K562 (cell line): ENCODE measurements around the gene PAFAH1B1. TPM values are rescaled to one million over a fixed set of nuclear protein-coding genes. Genes with fewer than 3 reads are reported as not detected.

ENCODE experiments used
- CBX1 ChIP-seq: sonication (generic); IDR thresholded peaks from 2 replicates; pipeline ENCODE4 v1.6.1; 2016; ENCODE audit warnings: antibody characterized with exemption, low read depth, mild to moderate bottlenecking
- HDAC6 ChIP-seq: IDR thresholded peaks from 2 replicates; pipeline ENCODE4 v1.6.1; 2012; ENCODE audit warnings: low read depth, mild to moderate bottlenecking, control low read depth, inconsistent platforms, low read length, moderate library complexity
- HNRNPK ChIP-seq: fragments of 200-400 bp; formaldehyde crosslinking; IDR thresholded peaks from one replicate; pipeline ENCODE4 v1.6.1; 2018; ENCODE audit warnings: mild to moderate bottlenecking, low read depth, low read length; ENCODE audit not compliant: poor library complexity, severe bottlenecking
- JUNB ChIP-seq: fragments of 450-650 bp; formaldehyde crosslinking; conservative IDR thresholded peaks from 2 replicates; pipeline ENCODE4 v1.4.0; 2020; ENCODE audit warnings: mild to moderate bottlenecking
- KAT2B ChIP-seq: IDR thresholded peaks from one replicate; pipeline ENCODE4 v1.6.1; 2012; ENCODE audit warnings: low read depth, mild to moderate bottlenecking, control low read depth, inconsistent platforms, low read length, moderate library complexity
- POLR3G ChIP-seq: IDR thresholded peaks from 2 replicates; pipeline ENCODE4 v1.6.1; 2011; ENCODE audit not compliant: insufficient read length, insufficient replicate concordance; ENCODE audit errors: extremely low read depth
- TBL1XR1 ChIP-seq, 2 experiments: IDR thresholded peaks; 2 replicates each; pipeline ENCODE4 v1.6.1; 2012; ENCODE audit warnings: improper control_type of control experiment in 2 of 2, low read length in 2 of 2, mild to moderate bottlenecking in 1 of 2
- U2AF1 ChIP-seq: fragments of 200-400 bp; formaldehyde crosslinking; optimal IDR thresholded peaks from 2 replicates; pipeline ENCODE3; 2017; ENCODE audit warnings: mild to moderate bottlenecking, low read depth, low read length, moderate library complexity
- ZBTB7A ChIP-seq: IDR thresholded peaks from 2 replicates; pipeline ENCODE4 v1.6.1; 2011; ENCODE audit warnings: low read depth, mild to moderate bottlenecking, low read length, moderate library complexity, borderline replicate concordance; ENCODE audit not compliant: control insufficient read depth
- ZNF212 ChIP-seq: fragments of 450-650 bp; formaldehyde crosslinking; IDR thresholded peaks from 2 replicates; pipeline ENCODE4 v1.4.0; 2020; ENCODE audit warnings: mild to moderate bottlenecking
- ZNF282 ChIP-seq: sonication (generic); formaldehyde crosslinking; IDR thresholded peaks from 2 replicates; pipeline ENCODE4 v1.8.1; 2023; ENCODE audit warnings: missing genetic modification reagents
- polyA plus RNA-seq, 8 experiments: library from polyadenylated mRNA; depleted of rRNA in 4 of 8; stranded (reverse) in 5 of 8; unstranded in 3 of 8; fragments of >200 nt; fragmentation: Nextera tagmentation in 2 of 8; fragmentation: Illumina TruSeq in 1 of 8; extraction: Ambion mirVana in 2 of 8; extraction: Trizol in 1 of 8; gene quantifications; 2 replicates each; pipeline versions ENCODE4 v1.2.1 to v1.2.3, GENCODE V29; 2011 to 2014; ENCODE audit warnings: inconsistent platforms in 1 of 8, missing spikeins in 1 of 8
- total RNA-seq, 7 experiments: library from RNA; depleted of rRNA in 6 of 7; stranded (reverse); fragments of >200 nt in 6 of 7; fragmentation: Illumina TruSeq in 2 of 7; extraction: Trizol in 2 of 7; gene quantifications; 2 replicates each; pipeline versions ENCODE4 v1.2.1 to v1.2.3, GENCODE V29; 2011 to 2021; ENCODE audit warnings: low replicate concordance in 1 of 7
- TF ChIP-seq, protein P1 (sequence below): fragments of 250-450 bp; sonication (Bioruptor Pico); IDR thresholded peaks from 2 replicates; pipeline ENCODE4 v1.4.0; 2020
- TF ChIP-seq, protein P2 (sequence below): fragments of 250-450 bp; sonication (Bioruptor Pico); IDR thresholded peaks from 2 replicates; pipeline ENCODE4 v1.8.0; 2021; ENCODE audit warnings: mild to moderate bottlenecking, moderate library complexity
- TF ChIP-seq, protein P3 (sequence below): fragments of 150-350 bp; conservative IDR thresholded peaks from 2 replicates; pipeline ENCODE4 v1.6.1; 2014; ENCODE audit warnings: low read length
- TF ChIP-seq, protein P4 (sequence below): fragments of 250-450 bp; sonication (Bioruptor Pico); IDR thresholded peaks from 2 replicates; pipeline ENCODE4 v1.5.0; 2020; ENCODE audit warnings: mild to moderate bottlenecking

PAFAH1B1 gene
- total and polyA plus RNA-seq, 9 of the 15 experiments (the other 6 are each of a cell fraction or from before 2014, with no cell fraction given), result 23.3 to 66.4 (median 40.2) TPM

DNA sequence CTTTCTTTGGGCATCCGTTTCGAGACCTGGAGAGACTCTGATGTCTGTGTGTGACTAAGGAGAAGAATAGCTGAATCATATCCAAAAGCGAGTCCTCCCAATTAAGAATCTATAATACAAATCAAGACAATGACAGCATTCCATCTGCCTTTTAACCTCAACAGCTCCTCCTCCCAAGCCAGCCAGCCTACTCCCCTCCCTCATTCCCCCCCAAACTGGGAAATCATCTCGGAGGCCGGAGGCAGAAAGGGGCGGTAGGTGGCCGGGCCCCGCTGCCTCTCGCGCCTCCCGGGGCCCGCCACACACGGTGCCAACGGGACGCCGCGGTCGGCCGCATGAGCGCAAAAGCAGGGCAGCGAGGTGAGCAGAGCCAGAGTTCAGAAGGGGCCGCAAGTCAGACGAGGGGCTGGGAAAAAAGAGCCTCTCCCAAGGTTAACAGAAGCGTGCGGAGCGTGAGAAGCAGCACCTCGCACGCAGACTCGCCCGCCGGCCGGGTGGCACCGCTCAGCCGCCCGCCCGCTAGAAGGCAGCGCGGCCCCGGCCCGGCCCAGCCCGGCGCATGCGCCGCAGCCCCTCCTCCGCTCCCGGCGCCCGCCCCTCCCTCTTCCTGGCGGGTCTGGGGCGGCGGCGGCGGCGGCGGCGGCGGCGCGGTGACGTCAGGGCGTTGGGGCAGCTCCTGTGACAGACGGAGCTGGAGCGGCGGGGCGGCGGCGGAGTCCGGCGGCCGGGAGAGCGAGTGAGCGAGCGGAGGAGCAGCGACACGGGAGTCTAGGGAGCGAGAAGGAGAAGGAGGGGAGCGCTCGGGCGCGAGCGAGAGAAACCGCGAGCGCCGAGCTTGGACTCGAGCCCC lies at the start of gene PAFAH1B1 (continued):
- TF ChIP-seq KAT2B (no peak), HDAC6 (no peak), TBL1XR1 (IDR thresholded peaks at IDR 0.05; ENCODE audit: low read length in 2 of 2) (no peak), POLR3G (no peak), JUNB (CRISPR knock-in tag) (no peak), ZNF282 (CRISPR knock-in tag) (no peak), CBX1 (no peak), ZNF212 (CRISPR knock-in tag) (no peak), U2AF1 (no peak), ZBTB7A (no peak), HNRNPK (no peak)
- TF ChIP-seq, protein P1, sequence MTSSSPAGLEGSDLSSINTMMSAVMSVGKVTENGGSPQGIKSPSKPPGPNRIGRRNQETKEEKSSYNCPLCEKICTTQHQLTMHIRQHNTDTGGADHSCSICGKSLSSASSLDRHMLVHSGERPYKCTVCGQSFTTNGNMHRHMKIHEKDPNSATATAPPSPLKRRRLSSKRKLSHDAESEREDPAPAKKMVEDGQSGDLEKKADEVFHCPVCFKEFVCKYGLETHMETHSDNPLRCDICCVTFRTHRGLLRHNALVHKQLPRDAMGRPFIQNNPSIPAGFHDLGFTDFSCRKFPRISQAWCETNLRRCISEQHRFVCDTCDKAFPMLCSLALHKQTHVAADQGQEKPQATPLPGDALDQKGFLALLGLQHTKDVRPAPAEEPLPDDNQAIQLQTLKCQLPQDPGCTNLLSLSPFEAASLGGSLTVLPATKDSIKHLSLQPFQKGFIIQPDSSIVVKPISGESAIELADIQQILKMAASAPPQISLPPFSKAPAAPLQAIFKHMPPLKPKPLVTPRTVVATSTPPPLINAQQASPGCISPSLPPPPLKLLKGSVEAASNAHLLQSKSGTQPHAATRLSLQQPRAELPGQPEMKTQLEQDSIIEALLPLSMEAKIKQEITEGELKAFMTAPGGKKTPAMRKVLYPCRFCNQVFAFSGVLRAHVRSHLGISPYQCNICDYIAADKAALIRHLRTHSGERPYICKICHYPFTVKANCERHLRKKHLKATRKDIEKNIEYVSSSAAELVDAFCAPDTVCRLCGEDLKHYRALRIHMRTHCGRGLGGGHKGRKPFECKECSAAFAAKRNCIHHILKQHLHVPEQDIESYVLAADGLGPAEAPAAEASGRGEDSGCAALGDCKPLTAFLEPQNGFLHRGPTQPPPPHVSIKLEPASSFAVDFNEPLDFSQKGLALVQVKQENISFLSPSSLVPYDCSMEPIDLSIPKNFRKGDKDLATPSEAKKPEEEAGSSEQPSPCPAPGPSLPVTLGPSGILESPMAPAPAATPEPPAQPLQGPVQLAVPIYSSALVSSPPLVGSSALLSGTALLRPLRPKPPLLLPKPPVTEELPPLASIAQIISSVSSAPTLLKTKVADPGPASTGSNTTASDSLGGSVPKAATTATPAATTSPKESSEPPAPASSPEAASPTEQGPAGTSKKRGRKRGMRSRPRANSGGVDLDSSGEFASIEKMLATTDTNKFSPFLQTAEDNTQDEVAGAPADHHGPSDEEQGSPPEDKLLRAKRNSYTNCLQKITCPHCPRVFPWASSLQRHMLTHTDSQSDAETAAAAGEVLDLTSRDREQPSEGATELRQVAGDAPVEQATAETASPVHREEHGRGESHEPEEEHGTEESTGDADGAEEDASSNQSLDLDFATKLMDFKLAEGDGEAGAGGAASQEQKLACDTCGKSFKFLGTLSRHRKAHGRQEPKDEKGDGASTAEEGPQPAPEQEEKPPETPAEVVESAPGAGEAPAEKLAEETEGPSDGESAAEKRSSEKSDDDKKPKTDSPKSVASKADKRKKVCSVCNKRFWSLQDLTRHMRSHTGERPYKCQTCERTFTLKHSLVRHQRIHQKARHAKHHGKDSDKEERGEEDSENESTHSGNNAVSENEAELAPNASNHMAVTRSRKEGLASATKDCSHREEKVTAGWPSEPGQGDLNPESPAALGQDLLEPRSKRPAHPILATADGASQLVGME (CRISPR knock-in tag), result no peak
- TF ChIP-seq, protein P2, sequence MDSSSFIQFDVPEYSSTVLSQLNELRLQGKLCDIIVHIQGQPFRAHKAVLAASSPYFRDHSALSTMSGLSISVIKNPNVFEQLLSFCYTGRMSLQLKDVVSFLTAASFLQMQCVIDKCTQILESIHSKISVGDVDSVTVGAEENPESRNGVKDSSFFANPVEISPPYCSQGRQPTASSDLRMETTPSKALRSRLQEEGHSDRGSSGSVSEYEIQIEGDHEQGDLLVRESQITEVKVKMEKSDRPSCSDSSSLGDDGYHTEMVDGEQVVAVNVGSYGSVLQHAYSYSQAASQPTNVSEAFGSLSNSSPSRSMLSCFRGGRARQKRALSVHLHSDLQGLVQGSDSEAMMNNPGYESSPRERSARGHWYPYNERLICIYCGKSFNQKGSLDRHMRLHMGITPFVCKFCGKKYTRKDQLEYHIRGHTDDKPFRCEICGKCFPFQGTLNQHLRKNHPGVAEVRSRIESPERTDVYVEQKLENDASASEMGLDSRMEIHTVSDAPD, result no peak
- TF ChIP-seq, protein P3, sequence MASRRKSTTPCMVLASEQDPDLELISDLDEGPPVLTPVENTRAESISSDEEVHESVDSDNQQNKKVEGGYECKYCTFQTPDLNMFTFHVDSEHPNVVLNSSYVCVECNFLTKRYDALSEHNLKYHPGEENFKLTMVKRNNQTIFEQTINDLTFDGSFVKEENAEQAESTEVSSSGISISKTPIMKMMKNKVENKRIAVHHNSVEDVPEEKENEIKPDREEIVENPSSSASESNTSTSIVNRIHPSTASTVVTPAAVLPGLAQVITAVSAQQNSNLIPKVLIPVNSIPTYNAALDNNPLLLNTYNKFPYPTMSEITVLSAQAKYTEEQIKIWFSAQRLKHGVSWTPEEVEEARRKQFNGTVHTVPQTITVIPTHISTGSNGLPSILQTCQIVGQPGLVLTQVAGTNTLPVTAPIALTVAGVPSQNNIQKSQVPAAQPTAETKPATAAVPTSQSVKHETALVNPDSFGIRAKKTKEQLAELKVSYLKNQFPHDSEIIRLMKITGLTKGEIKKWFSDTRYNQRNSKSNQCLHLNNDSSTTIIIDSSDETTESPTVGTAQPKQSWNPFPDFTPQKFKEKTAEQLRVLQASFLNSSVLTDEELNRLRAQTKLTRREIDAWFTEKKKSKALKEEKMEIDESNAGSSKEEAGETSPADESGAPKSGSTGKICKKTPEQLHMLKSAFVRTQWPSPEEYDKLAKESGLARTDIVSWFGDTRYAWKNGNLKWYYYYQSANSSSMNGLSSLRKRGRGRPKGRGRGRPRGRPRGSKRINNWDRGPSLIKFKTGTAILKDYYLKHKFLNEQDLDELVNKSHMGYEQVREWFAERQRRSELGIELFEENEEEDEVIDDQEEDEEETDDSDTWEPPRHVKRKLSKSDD, result no peak
- TF ChIP-seq, protein P4, sequence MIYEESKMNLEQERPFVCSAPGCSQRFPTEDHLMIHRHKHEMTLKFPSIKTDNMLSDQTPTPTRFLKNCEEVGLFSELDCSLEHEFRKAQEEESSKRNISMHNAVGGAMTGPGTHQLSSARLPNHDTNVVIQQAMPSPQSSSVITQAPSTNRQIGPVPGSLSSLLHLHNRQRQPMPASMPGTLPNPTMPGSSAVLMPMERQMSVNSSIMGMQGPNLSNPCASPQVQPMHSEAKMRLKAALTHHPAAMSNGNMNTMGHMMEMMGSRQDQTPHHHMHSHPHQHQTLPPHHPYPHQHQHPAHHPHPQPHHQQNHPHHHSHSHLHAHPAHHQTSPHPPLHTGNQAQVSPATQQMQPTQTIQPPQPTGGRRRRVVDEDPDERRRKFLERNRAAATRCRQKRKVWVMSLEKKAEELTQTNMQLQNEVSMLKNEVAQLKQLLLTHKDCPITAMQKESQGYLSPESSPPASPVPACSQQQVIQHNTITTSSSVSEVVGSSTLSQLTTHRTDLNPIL, result no peak
